T-helper 1 cell treated with Interleukin-12 subunit alpha and Interleukin-12 subunit beta and Interleukin-4 antibody, amounts not matched to agents 30 ng/mL and 1 ng/mL, for 36 hours (primary cell): ENCODE data around the gene VSX1. TPM values are rescaled to one million over a fixed set of nuclear protein-coding genes. Genes with fewer than 3 reads are reported as not detected.

ENCODE experiments used
- intact Hi-C: fragments of 100-400 bp; cut with micrococcal nuclease; formaldehyde crosslinking; loops from one replicate; pipeline ENCODE4 v1.15.1; 2024
- total RNA-seq: library from RNA; stranded (reverse); gene quantifications from 2 replicates; pipeline ENCODE4 v1.2.3, GENCODE V29; 2022

VSX1 gene
- total RNA-seq, 1 donor from 2014 or later = not detected

DNA sequence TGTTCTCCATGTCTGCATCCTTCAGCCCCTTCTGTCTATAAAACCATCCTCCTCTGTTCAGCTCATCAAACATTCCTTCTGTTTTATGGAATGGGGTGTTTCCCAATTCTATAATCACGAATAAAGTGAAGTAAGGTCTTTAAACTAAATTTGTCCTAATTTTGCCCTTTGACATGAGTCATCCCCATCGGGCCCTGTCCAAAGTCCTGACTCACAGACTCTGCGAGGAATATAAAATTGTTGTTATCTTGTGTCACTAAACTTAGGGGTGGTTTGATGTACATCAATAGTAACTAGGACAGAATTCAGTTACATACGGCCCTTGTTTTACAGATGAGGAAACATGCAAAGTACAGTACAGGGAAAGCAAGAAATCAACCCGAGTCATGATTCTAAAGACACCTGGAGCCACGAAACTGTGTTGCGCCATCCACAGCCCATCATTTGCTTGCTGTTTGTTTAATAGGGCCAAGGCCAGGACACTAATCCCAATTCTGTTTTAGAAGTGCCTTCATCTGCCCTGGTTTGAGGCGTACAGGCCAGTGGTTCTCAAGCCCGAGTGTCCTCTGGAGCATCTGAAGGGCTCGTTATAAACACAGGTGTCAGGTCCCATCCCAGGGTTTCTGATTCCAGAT lies 26.8 kb downstream of the VSX1 start:
- intact Hi-C loops = loop anchor here (5.0 kb wide), 3 partner anchors 123 to 1698 kb away; partner anchors contain the start of gene NANP

DNA sequence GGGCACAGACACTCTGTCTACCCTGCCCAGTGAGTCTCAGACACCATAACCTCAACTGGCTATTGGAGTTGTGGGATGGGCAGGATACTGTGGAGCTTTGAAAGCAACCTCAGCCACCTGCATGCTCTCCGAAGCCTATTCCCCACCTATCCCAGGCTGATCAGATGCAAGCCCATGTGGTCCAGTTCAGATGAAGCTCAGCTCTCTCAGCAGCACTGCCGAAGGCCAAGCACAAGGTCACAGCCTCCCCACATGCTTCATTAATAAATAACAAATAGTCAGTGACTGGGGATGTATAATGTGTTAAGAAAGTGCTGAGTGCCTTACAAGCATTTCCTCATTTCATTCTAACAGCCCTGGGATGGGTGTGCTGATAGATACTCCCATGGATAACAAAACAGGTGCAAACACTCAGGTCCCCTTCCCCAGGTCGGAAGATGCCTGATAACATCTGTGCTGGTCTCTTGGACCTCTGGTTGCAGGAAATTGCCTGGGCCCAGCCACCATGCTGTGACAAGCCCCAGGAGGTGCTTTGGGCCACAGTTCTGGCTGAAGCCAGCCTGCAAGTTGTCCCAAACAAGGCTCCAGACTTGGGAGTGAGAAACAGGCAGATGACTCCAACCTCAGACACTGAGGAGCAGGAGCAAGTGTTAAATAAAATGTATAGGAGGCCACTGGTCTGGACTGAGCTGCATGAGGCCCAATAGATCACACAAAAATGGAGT lies 27.7 kb downstream of the VSX1 start:
- intact Hi-C loops = no loop called here

DNA sequence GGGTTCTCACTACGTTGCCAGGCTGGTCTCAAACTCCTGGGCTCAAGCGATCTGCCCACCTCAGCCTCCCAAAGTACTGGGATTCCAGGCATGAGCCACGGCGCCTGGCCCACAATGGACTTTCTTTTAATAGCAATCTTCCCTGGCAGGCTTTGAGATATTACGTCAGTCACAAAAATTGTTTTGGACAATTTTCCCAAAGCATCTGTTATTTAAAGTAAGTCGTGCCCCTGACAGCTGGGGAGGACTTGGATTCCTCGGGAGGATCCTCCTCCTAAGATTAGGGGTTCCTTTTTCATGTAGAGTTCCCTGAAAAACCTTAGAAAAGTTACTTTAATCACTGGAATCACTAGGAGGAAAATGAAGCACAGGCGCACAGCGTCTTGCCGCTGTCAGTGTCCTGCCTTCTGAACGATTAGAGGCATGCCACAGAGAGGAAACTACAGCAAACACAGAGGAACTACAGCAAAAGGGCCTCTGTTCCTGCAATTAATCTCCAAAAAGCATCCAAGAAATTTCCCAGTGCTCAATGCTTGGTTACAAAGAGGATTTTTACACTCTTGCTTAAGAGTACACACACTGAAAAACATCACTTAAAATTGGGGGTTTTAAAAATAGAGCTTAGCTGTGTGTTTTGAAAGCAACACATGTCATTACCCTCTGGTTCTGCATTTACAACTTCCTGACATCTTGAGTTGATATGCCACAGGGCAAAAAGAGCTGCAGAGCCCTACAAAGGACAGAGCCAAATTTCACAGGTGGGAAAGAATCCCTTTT lies 28.5 kb downstream of the VSX1 start:
- intact Hi-C loops = no loop called here

DNA sequence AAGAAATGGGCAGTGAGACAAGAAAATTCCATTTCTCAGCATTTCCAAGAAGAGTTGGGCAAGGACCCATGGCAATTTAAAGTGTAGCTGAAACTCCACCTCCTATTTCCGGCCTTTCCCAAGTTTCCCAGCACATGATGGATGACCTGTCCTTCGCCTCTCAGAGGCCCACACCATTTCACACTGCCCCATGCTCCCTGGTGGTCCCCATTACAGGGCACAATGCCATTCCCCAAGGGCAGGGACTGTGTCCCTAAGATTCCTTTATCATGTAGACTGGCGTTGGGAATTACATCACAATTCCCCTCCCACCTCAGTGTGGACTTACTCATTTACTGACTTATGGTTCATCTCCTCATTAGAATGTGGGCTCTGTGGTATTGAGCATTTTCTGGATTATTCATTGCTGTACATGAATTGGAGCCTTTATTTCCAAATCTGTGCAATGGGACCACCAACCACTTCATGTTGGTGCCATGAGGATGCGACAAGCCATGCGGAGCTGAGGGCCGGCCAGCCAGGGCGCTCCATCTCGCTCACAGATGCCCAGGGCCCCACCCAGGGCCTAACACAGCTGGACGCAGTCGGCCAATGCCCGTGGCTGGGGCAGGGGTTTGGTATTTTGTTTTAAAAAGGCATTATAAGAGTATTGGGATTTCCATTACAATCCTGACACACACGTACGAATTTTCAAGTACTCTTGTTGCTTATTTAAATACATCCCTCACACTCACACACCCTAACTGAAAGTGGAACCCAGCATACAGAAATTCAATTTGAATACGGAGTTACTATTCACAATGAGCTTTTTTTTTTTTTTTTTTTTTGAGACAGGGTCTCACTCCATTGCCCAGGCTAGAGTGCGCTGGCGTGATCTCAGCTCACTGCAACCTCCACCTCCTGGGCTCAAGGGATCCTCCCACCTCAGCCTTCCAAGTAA lies 29.4 kb downstream of the VSX1 start:
- intact Hi-C loops = no loop called here

DNA sequence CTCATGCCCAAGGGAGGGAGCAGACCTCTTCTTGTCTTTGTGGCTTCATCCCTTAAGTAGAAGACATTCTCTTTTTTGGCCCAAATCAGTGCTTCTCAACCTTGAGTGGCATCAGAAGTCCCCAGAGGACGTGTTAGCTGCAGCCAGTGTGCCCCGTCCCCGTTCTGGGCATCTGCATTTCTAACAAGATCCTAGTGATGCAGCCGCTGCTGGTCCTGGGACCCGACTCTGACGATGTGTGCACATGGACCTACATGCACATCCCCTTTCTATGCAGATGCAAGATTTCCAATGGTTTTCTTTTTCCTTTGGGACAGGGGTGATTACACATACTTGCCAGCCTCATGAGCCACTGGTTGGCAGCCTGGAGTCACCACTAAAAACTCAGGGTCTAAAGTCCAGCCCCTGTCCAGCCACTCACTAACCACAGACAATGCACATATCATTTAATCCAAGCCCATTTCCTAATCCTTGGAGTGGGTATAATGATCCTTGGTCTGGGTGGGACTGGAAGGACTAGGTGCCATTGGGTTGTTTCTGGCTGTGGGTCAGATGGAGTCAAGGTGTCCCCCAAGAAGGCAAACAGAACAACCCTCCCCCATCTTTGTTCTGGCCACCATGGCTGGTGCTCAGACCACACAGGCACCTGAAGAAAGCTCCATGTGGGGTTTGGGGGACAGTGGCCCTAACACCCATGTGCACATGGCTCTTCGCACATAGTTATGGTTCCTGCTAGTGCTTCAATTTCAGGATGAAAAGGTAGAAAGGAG lies 30.4 kb downstream of the VSX1 start:
- intact Hi-C loops = no loop called here

DNA sequence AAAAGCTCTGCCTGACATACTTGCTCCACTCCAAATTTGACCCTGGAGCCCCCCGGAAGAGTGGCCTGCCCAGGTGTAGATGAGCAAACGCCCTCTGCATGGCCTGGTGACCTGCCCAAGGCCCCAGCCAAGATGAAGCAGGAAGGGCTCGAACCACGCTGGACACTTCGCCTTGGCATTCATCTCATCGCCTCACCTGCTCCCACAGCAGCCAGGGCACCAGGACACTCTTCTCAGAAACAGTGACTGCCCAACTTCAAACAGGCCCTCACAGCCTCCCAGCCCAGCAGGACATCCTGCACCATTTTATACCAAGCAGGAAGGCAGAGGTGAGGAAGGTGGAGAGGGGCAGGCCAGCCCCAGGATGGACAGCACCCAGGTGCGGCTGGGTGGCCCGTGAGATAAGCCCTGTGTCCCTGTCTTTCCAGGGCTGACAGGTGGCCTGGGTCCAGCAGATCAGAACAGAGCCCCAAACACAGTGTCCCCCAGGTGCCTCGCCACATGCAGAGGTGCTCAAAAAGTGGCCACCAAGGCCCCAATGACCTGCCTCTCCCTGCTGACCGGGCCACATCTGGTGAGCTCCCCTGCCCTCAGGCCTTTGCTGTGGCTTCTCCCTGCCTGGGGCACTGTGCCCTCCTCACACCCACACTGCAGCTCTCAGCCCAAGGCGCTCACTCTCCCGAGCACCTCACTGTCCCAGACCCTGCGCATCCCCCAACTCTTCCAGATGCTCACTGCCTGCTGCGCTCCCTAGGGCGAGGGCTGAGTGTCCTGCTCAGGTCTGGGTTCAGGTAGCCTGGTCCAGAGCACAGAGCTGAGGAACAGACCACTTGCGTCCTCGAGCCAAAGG lies 31.2 kb downstream of the VSX1 start:
- intact Hi-C loops = no loop called here

DNA sequence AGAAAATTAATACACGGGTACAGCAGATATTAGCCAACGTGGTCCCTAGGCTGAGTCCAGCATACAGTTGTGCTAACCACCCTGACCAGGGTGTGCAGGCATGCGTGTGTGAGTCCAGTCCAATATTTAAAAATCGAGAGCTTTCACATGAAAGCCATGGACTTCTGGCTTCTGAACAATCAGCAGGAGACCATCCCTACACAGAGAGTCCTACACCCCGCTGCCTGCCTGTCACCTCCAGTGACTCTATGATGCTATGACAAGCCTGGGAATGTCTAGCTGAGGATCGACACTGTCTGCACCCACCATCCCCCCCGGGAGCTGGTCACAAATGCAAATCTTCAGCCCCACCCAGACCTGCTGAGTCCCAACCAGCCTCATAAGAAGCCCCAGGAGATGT lies 31.9 kb downstream of the VSX1 start:
- intact Hi-C loops = no loop called here

DNA sequence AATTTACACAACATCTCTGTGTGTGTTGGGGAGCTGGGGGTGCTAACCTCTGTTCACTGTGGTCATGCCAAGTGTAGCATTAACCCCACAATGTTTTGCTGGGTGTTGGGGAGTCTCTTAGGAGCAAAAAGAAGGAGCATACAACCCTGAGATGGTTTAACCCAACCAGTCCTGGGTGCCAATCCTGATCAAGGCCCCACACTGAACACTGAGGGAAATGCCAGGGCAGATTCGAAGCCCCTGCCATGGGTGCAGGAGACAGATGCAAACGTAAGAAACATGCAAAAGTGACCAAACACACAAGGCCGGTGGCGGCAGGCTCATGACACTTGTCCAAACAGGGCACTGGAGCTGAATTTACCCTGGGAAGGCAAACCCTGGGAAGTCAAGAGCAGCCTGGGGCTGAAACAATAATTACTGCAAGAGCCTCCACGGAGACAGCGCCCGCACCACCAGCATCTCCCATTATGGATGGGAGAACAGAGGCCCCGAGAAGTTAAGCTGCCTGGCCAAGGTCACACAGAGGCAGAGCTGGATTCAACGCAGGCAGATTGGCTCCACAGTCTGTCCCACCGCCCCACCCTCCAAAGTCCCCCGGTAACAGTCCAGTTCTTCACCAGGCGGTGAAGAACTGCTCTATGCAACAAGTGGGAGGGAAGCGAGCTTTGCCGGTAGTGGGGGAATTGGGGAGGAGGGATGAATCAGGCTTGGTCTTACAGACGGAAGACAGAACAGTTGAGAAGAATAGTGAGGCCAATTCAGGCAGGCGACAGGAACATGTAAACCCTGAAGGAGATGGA lies 32.5 kb downstream of the VSX1 start:
- intact Hi-C loops = no loop called here

DNA sequence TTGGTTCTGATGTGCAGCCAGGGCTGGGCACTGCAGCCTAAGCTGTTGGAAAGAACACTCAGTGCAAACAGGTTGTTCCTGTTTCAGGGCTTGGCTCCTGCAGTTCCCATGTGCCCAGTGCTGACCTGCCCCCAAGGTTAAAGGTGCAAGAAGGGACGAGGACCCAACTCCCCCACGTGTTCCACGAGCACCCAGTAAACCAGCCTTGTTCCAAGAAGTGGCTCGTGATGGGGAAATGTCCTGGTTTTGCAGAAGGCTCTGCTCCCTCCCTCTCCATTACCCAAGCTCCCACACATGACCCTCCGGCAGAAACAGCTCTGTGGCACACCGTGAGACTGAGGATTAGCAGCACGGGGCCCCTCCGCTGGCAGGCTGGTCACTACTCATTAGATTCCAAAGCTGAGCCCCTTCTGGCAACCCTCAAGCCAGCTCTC lies 33.4 kb downstream of the VSX1 start:
- intact Hi-C loops = no loop called here

DNA sequence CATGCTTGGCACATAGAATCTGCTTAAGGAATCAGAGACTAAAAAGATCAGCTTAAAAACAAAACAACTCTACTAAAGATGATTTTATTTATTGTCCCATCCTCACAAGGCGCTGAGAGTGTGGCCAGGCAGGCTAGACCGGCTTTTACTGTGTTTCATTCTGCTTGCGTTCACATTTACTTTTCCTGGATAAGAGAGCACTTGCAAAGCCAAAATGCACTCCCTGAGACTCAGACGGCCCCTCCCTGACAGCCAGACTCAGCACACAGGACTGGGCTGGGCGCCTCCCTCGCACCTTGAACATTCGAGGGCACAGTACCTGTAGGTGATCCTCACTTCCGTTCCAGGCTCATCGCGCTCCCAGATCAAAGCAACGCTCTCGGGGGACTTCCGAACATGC lies 34.2 kb downstream of the VSX1 start:
- intact Hi-C loops = no loop called here

DNA sequence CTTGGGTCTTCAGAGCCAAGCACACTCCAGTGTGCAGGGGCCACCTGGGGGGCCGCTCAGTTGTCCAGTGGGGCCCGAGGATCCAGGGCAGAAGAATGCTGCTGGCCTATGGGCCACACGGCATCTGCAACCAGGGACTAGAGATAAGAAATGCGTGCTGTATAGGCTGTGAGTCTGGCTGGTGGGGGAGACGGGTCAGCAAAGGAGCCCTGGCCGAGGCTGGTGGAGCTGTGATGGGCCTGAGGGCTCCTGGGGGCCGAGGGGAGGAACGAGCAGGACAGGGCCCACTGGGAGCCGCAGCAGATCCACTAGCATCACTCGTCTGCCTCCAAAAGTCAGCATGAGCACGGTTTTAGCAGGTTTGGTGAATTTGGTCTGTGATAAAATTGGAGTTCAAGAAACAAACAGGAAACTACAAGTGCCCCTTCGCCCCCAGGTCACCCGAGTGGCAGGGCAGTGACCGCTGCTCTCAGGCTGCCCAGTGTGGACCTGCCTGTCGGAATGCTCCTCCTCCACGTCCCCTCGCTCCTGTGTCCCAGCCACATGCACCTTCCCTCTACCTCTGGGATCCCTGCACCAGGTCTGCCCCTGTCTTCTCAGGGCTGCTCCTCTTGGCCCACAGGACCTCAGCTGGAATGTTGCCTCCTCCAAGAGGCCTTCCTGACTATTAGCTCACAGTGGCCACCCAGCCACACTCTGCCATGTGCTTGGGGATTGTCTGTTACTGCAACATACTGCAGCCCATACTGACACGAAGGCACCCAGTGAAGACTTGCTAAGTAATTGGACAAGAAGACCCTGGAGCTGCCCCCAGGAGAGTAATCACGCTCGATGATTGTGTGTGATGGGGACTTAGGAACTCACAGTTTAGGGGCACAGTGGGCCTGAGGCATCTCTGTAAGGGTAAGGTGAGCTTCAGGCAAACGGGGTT lies 34.9 kb downstream of the VSX1 start:
- intact Hi-C loops = no loop called here

DNA sequence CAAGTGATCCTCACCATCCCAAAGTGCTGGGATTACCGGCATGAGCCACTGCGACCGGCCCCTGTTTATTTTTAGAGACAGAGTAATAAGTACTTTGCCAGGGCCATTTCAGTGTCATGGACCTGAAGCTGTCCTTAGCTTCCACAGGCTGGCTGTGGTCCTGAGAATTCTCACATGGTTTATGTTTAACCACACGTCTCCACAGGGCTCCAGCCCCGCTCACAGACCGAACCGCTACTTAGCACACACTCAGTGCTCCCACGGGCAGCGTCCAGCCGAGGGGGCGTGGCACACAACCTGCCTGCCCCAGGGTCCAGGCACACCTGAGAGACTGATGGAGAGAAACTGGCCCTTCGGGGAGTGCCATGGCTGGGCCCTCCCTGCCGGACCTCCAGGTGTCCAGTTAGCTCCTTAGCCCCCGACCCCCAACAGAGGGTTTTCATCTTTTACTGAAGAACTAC lies 35.7 kb downstream of the VSX1 start:
- intact Hi-C loops = no loop called here

DNA sequence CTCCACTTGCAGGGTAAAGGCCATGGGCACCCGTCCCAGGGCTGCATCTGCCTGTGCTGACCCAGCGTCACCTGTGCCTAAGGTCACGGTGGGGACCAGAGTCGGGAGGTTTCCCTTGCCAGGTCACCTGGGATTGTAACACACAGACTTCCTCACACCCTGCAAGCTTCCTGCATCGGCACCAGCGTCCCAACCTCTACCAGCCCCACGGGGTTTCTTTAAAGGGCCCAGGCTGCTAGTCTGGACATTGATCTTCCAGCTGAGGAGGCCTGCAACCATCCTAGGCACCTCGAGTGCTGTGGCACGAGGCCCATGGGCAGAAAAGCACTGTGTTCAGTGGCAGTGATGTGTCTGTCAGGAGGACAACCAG lies 36.6 kb downstream of the VSX1 start:
- intact Hi-C loops = no loop called here

DNA sequence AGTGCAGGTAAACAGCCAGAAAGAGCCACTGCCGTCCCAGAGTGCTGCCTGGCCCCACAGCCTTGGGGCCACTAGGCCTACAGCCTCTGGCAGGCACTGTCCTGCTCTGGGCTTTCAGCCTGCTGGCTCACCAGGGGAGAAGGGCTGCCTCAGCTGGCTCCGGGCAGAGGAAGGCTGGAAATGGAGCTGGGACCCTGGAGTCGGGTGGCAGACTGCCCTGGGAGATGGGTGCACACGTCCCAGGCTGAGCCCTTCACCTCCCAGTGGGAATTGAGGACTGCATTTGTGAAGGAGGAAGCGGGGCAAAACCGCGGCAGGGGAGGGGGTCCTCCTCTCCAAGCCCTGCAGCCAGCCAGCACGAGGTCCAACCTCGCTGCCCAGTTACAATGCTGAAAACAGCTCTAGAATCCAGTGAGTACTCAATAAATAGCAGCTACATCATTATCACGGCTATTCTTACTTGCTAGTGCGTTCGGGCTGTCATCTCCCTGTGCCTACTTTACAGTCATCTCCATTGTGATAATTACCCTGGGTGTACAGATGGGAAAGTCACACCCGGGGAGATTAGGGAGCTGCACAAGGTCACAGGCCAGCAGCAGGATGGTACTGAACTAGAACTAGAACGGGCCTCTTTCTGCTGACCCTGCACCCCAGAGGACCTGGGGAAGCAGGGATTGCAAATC lies 37.1 kb downstream of the VSX1 start:
- intact Hi-C loops = no loop called here

DNA sequence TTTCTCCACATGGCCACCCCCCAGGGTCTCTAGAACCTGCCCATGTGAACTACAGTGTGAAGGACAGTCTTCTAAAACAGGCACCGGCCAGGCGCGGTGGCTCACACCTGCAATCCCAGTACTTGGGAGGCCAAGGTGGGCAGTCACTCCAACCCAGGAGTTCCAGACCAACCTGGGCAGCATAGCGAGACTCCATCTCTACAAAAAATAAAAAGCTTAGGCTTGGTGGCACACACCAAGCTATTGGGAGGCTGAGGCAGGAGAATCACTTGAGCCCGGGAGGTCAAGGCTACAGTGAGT lies 37.7 kb downstream of the VSX1 start:
- intact Hi-C loops = no loop called here

DNA sequence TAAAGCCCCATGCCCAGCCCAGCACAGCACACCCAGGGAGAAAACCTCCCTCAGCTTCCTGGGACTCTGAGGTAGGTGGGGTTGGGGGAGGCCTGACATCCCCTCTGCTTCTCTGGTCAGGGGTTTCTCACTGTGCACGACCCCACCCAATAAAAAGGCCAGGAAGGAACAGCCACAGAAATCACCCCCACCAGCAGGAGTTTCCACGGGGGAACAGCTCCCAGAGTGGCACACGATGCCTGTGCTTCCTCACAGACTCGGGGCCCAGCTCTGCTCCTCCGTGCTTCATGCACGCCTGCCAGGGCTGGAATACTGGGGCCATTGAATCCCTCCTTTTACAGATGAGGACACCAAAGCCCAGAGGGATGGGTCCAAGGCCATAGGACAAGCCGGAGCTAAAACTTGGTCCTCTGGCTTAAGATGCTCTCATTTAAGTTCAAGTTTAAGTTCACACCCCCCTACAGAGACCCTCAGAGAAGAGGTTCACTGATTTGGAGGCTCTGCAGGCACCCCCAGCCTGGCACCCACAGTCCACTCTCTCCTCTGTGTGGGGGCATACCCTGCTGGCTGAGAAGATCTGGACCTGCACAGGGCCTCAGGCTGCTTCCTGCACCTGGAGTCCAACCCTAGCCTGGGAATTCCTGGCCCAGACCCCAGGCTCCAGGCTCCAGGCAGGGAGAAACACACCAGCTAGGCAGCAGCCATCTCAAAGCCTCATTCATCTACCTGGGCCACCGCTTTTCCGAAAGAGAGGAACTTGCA lies 38.3 kb downstream of the VSX1 start:
- intact Hi-C loops = loop anchor here (1.0 kb wide), 1 partner anchor 14 kb away; no protein-coding TSS in a partner anchor
